ENCODE measurements around the gene PPDPF.

PPDPF gene

DNA sequence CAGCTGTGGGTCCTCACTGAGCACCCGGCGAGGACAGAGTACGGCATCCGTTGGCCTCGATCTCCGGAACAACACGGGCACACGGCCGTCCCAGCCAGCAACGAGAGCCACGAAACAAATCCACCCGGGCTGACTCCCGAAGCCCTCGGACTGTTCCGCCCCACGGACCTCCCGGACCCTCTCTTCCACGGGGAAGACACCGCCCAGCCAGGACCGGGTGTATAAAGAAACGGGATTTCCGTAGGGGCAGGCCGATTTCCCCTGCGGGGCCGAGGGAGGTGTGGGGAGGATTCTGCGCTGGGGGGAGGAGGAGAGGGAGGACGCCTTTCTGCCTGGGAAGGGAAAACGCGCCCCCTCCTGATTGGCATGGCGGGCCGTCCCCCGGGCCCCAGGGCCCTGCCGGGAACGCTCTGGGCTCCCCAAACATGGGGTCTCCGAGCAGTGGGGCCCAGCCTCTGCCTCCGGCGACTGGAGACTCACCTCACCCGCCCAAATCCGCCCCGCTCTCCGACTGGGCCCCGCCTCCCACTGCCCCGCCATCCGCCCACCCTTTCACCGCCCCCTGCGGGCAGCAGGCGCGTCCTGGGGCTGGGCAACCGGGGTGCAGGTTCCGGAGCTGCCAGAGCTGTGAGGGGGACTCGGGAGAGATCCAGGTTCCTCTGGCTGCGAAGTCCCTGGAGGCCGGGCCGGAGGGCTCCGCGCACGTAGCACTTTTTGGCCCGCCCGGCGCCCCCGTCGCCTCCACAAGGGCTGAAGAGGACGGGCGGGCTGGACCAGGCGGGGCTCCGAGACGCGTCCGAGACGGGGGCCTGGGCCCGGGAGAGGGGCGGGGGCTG is 679 bp upstream of the PPDPF start:
- TF ChIP-seq, protein P1, sequence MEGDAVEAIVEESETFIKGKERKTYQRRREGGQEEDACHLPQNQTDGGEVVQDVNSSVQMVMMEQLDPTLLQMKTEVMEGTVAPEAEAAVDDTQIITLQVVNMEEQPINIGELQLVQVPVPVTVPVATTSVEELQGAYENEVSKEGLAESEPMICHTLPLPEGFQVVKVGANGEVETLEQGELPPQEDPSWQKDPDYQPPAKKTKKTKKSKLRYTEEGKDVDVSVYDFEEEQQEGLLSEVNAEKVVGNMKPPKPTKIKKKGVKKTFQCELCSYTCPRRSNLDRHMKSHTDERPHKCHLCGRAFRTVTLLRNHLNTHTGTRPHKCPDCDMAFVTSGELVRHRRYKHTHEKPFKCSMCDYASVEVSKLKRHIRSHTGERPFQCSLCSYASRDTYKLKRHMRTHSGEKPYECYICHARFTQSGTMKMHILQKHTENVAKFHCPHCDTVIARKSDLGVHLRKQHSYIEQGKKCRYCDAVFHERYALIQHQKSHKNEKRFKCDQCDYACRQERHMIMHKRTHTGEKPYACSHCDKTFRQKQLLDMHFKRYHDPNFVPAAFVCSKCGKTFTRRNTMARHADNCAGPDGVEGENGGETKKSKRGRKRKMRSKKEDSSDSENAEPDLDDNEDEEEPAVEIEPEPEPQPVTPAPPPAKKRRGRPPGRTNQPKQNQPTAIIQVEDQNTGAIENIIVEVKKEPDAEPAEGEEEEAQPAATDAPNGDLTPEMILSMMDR (IDR thresholded peaks at IDR 0.05; ENCODE audit: extremely low read depth, insufficient read depth, missing control alignments) = peak; percentile 7
- DNase-seq (ENCODE audit: low spot score) = peak; percentile 84
- in situ Hi-C loops (cut with MboI; ENCODE audit: low pct_unique_long_range_greater_than_20kb, low sequenced_read_pairs, unreplicated experiment) = no loop called here

DNA sequence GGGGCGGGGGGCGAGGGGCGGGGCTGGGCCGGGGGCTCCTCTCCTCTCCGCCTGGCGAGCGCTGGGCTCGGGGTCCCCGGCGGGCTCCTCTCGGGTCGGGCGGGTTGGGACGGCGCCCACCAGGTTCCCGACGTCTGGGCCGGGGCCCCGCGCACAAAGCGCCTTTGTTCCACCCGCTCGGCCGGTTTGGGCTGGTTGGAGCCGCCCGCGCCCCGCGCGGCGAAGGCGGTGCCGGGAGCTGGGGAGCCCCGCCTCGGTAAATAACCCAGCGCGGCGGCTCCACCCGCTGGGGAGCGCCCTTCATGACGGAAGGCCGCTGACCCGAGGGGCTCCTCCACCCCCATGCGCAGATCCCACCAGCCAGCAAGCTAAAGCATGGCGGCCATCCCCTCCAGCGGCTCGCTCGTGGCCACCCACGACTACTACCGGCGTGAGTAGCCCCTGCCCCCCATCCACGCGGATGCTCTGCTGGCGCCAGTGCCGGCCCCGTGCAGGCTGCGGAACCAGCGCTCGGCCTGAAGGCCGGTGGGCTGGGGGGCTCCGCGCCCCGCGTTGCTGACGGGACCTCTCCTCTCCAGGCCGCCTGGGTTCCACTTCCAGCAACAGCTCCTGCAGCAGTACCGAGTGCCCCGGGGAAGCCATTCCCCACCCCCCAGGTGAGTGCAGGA is 503 bp downstream of the PPDPF start:
- in situ Hi-C loops (cut with MboI; ENCODE audit: low pct_unique_long_range_greater_than_20kb, low sequenced_read_pairs, unreplicated experiment) = no loop called here
- peak; percentile 94 for DNase-seq (ENCODE audit: low spot score)

DNA sequence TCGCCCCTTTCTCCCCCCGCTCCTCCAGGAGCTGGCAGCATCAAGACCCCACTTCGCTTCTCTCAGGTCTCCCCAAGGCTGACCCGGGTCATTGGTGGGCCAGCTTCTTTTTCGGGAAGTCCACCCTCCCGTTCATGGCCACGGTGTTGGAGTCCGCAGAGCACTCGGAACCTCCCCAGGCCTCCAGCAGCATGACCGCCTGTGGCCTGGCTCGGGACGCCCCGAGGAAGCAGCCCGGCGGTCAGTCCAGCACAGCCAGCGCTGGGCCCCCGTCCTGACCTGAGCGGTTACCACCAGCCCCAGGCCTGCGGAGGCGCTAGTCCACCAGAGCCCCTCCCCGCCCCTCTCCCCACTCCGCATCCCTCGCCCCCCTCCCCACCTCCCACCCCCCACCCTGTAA is 1.0 kb downstream of the PPDPF start:
- no peak for DNase-seq (ENCODE audit: low spot score)
- in situ Hi-C loops (cut with MboI; ENCODE audit: low pct_unique_long_range_greater_than_20kb, low sequenced_read_pairs, unreplicated experiment) = no loop called here
- TF ChIP-seq, protein P1 (IDR thresholded peaks at IDR 0.05; ENCODE audit: extremely low read depth, insufficient read depth, missing control alignments) = no peak

More for the DNA sequence above, 503 bp downstream of the PPDPF start:
- TF ChIP-seq, protein P1 (IDR thresholded peaks at IDR 0.05; ENCODE audit: extremely low read depth, insufficient read depth, missing control alignments) = peak; percentile 22

DNA sequence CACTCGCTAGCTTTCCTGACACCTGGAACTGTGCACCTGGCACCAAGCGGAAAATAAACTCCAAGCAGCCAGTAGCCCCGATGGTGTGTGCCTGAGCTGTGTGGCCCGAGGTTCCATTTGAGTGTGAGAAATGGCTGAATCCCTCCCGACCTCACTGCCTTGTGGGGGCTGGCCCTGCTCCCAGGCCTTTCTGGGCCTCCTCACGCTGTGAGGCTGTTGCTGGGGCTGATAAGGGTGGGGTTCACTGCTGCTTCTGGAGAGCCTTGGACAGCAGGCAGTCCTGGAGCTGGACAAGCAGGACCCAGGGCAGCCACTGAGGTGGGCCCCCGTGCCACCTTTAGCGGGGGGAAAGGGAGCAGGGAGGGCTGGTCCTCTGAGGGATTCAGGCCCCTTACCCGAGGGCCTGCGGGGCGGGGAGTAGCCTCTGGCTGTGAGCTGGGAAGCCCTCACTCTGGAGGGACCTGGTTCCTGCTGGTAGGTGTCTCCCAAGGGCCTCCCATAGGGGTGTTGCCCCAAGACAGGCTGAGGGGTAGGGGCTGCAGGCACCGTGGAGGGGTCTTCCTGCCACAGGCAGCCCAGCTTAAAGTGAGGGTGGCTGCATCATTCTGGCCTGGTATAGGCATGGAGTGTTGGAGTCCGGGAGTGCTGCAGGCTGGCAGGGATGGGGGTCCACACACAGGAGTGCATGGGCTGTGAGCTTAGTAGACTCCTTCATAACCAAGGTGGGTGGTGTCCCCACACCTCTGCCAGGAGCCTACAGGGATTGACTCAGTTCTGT is 1.7 kb downstream of the PPDPF start:
- in situ Hi-C loops (cut with MboI; ENCODE audit: low pct_unique_long_range_greater_than_20kb, low sequenced_read_pairs, unreplicated experiment) = no loop called here
- DNase-seq (ENCODE audit: low spot score) = no peak
- TF ChIP-seq, protein P1 (IDR thresholded peaks at IDR 0.05; ENCODE audit: extremely low read depth, insufficient read depth, missing control alignments) = no peak

DNA sequence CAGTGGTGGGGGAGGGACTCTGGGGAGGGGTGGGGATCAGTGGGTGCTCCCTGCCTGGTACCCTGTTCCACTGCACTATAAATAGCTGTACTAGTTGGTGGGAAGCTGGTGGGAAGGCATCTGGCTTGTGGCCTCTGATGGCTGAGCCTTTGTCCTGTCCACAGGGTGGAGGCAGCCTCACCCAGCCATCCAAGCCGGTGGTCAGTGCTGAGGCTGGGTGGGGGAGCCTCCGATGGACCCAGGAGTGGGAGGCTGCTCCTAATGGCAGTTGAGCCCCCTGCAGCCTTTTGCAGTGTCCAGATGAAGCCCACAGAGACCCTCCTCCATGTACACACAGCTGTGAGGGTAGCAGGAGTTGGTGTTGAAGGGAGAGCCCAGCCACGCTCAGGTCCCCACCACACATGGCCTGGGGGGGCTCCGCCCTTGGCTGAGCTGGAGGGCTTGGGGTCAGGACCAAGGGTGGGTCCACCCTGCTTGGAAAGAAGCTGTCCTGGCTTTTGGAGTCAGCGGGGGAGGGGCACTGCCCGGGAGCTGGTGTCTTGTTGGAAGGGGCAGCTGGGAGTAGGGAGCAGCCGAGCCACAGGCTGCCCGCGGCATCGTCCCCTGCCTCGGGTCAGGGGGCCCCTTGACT is 2.5 kb downstream of the PPDPF start:
- in situ Hi-C loops (cut with MboI; ENCODE audit: low pct_unique_long_range_greater_than_20kb, low sequenced_read_pairs, unreplicated experiment) = no loop called here
- TF ChIP-seq, protein P1 (IDR thresholded peaks at IDR 0.05; ENCODE audit: extremely low read depth, insufficient read depth, missing control alignments) = no peak
- no peak for DNase-seq (ENCODE audit: low spot score)

DNA sequence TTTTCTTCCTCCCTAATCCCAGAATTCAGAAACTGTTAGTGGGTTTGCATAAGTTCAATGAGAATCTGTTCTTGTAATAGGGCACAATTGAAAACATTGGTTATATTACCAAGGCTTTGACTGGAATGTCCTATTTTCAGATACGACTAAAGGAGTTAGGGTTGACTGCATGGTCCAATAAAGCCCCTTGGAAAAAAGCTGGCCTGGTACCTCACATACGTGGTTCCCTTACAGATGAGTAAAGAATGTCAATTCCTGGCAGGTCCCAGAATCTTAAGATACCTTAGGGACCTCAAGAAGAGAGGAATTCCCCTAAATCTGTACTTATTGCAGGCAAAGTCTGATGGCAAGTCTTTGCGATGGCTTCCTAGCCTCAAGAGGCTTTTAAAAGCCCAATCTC is 4.6 kb downstream of the PPDPF start:
- no peak for DNase-seq (ENCODE audit: low spot score)
- in situ Hi-C loops (cut with MboI; ENCODE audit: low pct_unique_long_range_greater_than_20kb, low sequenced_read_pairs, unreplicated experiment) = no loop called here
- TF ChIP-seq, protein P1 (IDR thresholded peaks at IDR 0.05; ENCODE audit: extremely low read depth, insufficient read depth, missing control alignments) = no peak

Data from GM13977 (cell line).